Muscle of arm (tissue), 12 donors: Measurements from ENCODE around the gene INSYN2B. TPM values are rescaled to one million over a fixed set of nuclear protein-coding genes. Genes with fewer than 3 reads are reported as not detected.
"Not testable (repeated sequence)": the region's sequence is repeated elsewhere in the genome, so short reads cannot be mapped to it uniquely, and the experiment has no call there.

Experiments used
- DNase-seq: peaks from one replicate; pipeline ENCODE4 v3.0.0-alpha.2; 2013
- polyA plus RNA-seq, 12 donors: library from polyadenylated mRNA; unstranded; fragments of 120-200 nt; gene quantifications; one replicate each; pipeline ENCODE4 v1.2.1, GENCODE V29; 2013; ENCODE audit not compliant: insufficient read length in 12 of 12

Gene INSYN2B
- polyA plus RNA-seq, 12 donors: 0.05 to 0.45 (median 0.18) TPM; not detected in 3

- no peak for DNase-seq
These were observed 129.9 kb downstream of the INSYN2B start for GRCh38 chr5:169850409-169850808.

GRCh38 chr5:169848792-169849191, 131.5 kb downstream of the INSYN2B start:
- no peak for DNase-seq

GRCh38 chr5:169848271-169848670, 132.0 kb downstream of the INSYN2B start:
- no peak for DNase-seq

- no peak for DNase-seq
These were observed 132.8 kb downstream of the INSYN2B start for GRCh38 chr5:169847519-169847918.

GRCh38 chr5:169842699-169843098, 137.6 kb downstream of the INSYN2B start:
- DNase-seq: no peak

GRCh38 chr5:169840405-169840804, 139.9 kb downstream of the INSYN2B start:
- DNase-seq: no peak

GRCh38 chr5:169838688-169839087, 141.6 kb downstream of the INSYN2B start:
- no peak for DNase-seq

GRCh38 chr5:169837686-169838085, 142.6 kb downstream of the INSYN2B start:
- no peak for DNase-seq

- no peak for DNase-seq
These were observed 143.3 kb downstream of the INSYN2B start for GRCh38 chr5:169836835-169837536.

- DNase-seq: not testable (repeated sequence)
These were observed 145.8 kb downstream of the INSYN2B start for GRCh38 chr5:169834540-169834939.

- not testable (repeated sequence) for DNase-seq
These were observed 146.5 kb downstream of the INSYN2B start for GRCh38 chr5:169833681-169834292.

GRCh38 chr5:169832845-169833244, 147.4 kb downstream of the INSYN2B start:
- no peak for DNase-seq

- DNase-seq: no peak
These were observed 148.0 kb downstream of the INSYN2B start for GRCh38 chr5:169832304-169832703.

- DNase-seq: no peak
These were observed 149.0 kb downstream of the INSYN2B start for GRCh38 chr5:169831331-169831730.

GRCh38 chr5:169828385-169828784, 151.9 kb downstream of the INSYN2B start:
- DNase-seq: no peak

- DNase-seq: no peak
These were observed 152.5 kb downstream of the INSYN2B start for GRCh38 chr5:169827769-169828168.

GRCh38 chr5:169826618-169827017, 153.7 kb downstream of the INSYN2B start:
- DNase-seq: no peak

GRCh38 chr5:169817031-169817430, 163.3 kb downstream of the INSYN2B start:
- DNase-seq: no peak

- no peak for DNase-seq
These were observed 165.8 kb downstream of the INSYN2B start for GRCh38 chr5:169814522-169814921.
